ENCODE measurements around the gene SDK2. TPM values are rescaled to one million over a fixed set of nuclear protein-coding genes. Genes with fewer than 3 reads are reported as not detected.

SDK2 gene
- total RNA-seq, 2 donors from 2014 or later = 1.5 to 5.6 TPM

DNA sequence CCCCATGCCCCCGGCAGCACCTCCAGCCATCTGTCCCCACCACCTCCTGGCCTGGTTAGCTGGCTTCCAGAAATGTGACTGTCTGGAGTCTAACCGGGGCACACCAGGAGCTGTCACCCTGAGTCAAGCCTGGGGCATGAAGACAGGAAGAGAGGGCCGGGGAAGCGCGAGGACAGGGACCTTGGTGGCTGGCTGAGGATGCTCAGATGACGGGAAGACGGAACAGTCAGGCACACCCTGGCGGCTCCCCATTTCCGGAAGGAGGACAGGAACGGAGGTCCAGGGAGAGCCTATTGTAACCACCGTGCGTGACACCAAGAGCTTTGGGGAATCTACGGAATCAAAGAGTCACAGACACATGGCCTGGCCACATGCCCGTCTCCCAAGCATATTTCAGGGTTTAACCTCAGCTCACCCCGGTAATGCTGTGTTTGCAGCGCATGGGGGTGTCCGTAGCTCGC lies 51.7 kb downstream of the SDK2 start:
- Histone ChIP-seq H3K36me3 (no peaks in the 10 kb centered on the region), H3K27ac (no peak overlapping the region), H3K4me3 (no peak overlapping the region), H3K9me3 (no peaks in the 10 kb centered on the region), H3K27me3 (no peaks in the 10 kb centered on the region), H3K4me1 (peaks cover 0 to 6% of the 10 kb centered on the region in 2 donors)
- no peak for DNase-seq (ENCODE audit: low spot score)
- TF ChIP-seq, protein P1, sequence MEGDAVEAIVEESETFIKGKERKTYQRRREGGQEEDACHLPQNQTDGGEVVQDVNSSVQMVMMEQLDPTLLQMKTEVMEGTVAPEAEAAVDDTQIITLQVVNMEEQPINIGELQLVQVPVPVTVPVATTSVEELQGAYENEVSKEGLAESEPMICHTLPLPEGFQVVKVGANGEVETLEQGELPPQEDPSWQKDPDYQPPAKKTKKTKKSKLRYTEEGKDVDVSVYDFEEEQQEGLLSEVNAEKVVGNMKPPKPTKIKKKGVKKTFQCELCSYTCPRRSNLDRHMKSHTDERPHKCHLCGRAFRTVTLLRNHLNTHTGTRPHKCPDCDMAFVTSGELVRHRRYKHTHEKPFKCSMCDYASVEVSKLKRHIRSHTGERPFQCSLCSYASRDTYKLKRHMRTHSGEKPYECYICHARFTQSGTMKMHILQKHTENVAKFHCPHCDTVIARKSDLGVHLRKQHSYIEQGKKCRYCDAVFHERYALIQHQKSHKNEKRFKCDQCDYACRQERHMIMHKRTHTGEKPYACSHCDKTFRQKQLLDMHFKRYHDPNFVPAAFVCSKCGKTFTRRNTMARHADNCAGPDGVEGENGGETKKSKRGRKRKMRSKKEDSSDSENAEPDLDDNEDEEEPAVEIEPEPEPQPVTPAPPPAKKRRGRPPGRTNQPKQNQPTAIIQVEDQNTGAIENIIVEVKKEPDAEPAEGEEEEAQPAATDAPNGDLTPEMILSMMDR (IDR thresholded peaks at IDR 0.05) = no peak

DNA sequence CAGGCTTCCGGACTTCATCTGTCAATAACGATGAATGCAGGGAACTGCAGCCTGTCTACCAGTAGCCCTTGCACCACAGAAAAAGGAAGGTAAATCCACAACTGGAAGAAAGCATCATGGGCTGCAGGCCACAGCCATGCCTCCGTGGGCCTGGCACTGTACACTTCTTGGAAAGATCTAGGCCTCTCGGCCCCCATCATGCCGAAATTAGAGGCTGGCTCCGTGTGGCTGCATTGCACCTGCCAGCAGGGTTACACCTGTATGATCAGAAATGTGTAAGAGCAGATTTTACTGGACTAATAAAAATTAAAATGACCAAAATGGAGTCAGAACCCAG lies 52.2 kb downstream of the SDK2 start:
- H3K4me3 ChIP-seq = no peak overlapping the region
- no peak overlapping the region for H3K27ac ChIP-seq
- H3K36me3 ChIP-seq = no peaks in the 10 kb centered on the region
- TF ChIP-seq, protein P1 (IDR thresholded peaks at IDR 0.05) = no peak
- H3K9me3 ChIP-seq = no peaks in the 10 kb centered on the region
- H3K27me3 ChIP-seq = no peaks in the 10 kb centered on the region
- no peak for DNase-seq (ENCODE audit: low spot score)
- peaks cover 0 to 6% of the 10 kb centered on the region in 2 donors for H3K4me1 ChIP-seq

DNA sequence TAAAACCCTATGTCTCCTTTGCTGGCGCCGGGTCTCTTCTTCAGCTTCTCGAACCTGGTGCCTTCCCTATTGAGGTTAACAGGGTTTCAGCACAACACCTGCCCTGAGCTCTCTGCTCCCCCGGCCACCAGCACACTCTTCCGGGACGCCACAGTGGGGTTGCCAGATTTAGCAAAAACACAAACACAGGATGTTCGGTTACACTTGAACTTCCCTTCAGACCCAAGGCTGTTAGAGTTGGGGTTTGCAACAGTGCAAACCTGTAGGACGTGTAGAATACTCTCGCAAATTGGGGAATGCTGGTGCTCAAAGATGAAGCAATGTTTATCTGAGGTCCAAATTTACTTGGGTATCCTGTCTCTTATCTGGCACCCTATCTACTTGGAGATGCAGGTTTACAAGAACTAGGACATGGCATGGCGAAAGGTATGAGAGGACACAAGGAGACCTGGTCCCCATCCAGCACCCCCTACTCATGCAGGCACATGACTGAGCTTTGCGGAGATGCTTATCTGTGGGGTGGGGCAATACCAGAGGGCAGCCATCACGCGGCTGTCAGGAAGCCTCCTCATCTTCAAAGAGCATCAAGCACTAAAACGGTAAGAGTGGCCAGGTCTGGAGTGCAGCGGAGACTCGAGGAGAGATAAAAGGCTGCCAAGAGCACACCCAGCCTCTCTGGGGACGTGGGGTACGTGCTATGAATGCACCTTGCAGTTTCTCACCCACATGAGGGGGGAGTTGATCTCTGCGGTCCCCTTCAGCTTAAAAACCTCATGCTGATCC lies 52.8 kb downstream of the SDK2 start:
- no peak overlapping the region for H3K27ac ChIP-seq
- no peaks in the 10 kb centered on the region for H3K36me3 ChIP-seq
- no peak overlapping the region for H3K4me3 ChIP-seq
- H3K9me3 ChIP-seq = no peaks in the 10 kb centered on the region
- H3K27me3 ChIP-seq = no peaks in the 10 kb centered on the region
- DNase-seq (ENCODE audit: low spot score) = no peak
- TF ChIP-seq, protein P1 (IDR thresholded peaks at IDR 0.05) = no peak
- peaks cover 0 to 6% of the 10 kb centered on the region in 2 donors for H3K4me1 ChIP-seq

DNA sequence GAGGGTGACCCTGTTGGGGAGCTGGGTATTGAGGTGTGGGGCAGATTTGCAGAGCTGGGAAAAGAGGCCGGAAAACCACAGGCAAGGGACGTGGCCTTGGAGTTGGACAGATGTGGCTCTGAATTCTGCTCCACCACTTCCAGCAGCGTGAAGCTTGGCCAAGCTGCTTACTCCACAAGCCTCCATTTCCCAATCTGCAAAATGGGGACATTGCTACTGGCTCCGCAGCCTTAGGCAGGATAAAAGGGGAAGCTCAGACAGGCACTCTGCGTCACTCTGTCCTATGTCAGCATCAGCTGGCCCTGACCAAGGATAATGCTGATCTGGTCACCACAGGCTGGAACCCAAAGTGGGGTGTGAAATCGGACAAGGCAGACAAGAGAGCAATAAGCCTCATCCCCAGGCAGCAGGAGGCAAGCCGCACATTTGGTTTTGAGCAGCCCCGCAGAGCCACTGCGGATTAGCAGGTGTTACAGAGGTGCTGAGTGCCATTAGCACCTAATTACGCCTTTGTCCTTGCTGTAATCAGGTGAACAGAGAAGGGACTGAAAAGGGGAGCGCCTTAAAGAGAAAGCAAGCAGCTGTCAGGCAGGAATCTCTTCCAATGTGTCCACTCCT lies 54.8 kb downstream of the SDK2 start:
- Histone ChIP-seq H3K9me3 (no peaks in the 10 kb centered on the region), H3K27me3 (no peaks in the 10 kb centered on the region), H3K4me1 (peaks cover 0 to 6% of the 10 kb centered on the region in 2 donors), H3K27ac (no peak overlapping the region), H3K4me3 (no peak overlapping the region), H3K36me3 (no peaks in the 10 kb centered on the region)
- no peak for DNase-seq (ENCODE audit: low spot score)
- TF ChIP-seq, protein P1 (IDR thresholded peaks at IDR 0.05) = no peak

DNA sequence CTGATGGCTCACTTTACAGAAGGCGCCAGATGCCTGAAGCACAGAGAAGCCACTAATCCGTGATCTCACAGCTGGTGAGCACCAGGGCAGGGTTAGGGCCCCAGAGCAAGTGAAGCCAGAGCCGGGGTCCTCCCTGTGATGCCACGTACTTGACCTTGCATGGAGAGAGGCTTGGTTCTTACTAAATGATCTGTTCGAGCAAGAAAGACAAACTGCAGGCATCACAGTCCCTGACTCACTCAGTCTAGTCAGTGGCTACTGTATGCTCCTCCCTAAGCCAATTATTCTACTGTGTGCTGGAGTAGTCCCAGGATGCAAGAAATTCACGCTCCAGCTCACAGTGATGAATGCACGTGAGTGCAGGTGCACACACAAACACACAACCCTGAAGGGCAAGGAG lies 55.4 kb downstream of the SDK2 start:
- TF ChIP-seq, protein P1 (IDR thresholded peaks at IDR 0.05) = no peak
- Histone ChIP-seq H3K36me3 (no peaks in the 10 kb centered on the region), H3K27ac (no peak overlapping the region), H3K4me1 (peaks cover 0 to 6% of the 10 kb centered on the region in 2 donors), H3K9me3 (no peaks in the 10 kb centered on the region), H3K4me3 (no peak overlapping the region), H3K27me3 (no peaks in the 10 kb centered on the region)
- DNase-seq (ENCODE audit: low spot score) = no peak

Data from right atrium auricular region (tissue), 2 donors.